Natural killer cell (primary cell): ENCODE results near the gene KRTDAP. TPM values are rescaled to one million over a fixed set of nuclear protein-coding genes. Genes with fewer than 3 reads are reported as not detected.
A peak's percentile ranks its signal among the peaks of the same experiment; 100 is the strongest.

Source experiments
- ATAC-seq, 3 donors: fragments of 150-1000 bp in 2 of 3; fragments of 200-7000 bp in 1 of 3; cut with Tn5 transposase; 1 replicate in 1 of 3; 2 replicates in 2 of 3; pipeline ENCODE4 v1.10.0; 2021; ENCODE audit warnings: mild to moderate bottlenecking in 2 of 3, moderate library complexity in 2 of 3
- DNase-seq, 2 donors: peaks; one replicate each; pipeline versions ENCODE4 v3.0.0 to v3.0.0-alpha.2; 2013 to 2021; ENCODE audit warnings: mixed read lengths in 1 of 2
- H3K27ac ChIP-seq: one replicate; pipeline ENCODE4 v1.5.1; 2013; ENCODE audit warnings: mild to moderate bottlenecking, low read length
- H3K27me3 ChIP-seq: one replicate; pipeline ENCODE4 v1.6.1; 2013; ENCODE audit warnings: low read length; ENCODE audit not compliant: control insufficient read depth, insufficient read depth
- H3K36me3 ChIP-seq: one replicate; pipeline ENCODE4 v1.6.1; 2013; ENCODE audit warnings: low read length; ENCODE audit not compliant: control insufficient read depth, insufficient read depth
- H3K4me1 ChIP-seq: one replicate; pipeline ENCODE4 v1.6.1; 2013; ENCODE audit warnings: low read length; ENCODE audit not compliant: control insufficient read depth, insufficient read depth
- H3K4me3 ChIP-seq: one replicate; pipeline ENCODE4 v1.5.1; 2013; ENCODE audit warnings: low read length
- H3K9me3 ChIP-seq: one replicate; pipeline ENCODE4 v1.6.1; 2013; ENCODE audit warnings: low read length; ENCODE audit not compliant: control insufficient read depth, insufficient read depth
- H3K27ac Mint-ChIP-seq, 2 donors: one replicate each; pipeline ENCODE4 v1.8.0; 2022; ENCODE audit warnings: mild to moderate bottlenecking in 2 of 2, mixed read lengths in 2 of 2, moderate library complexity in 1 of 2
- H3K27me3 Mint-ChIP-seq, 2 donors: one replicate each; pipeline ENCODE4 v1.8.0; 2022; ENCODE audit warnings: low read depth in 2 of 2, mixed read lengths in 2 of 2
- H3K36me3 Mint-ChIP-seq: one replicate; pipeline ENCODE4 v1.8.0; 2022; ENCODE audit warnings: mixed read lengths
- H3K4me1 Mint-ChIP-seq, 2 donors: one replicate each; pipeline ENCODE4 v1.8.0; 2022; ENCODE audit warnings: mixed read lengths in 2 of 2
- H3K4me3 Mint-ChIP-seq: one replicate; pipeline ENCODE4 v1.8.0; 2022; ENCODE audit warnings: mild to moderate bottlenecking, moderate library complexity, mixed read lengths
- H3K9me3 Mint-ChIP-seq, 2 donors: one replicate each; pipeline ENCODE4 v1.8.0; 2022; ENCODE audit warnings: mixed read lengths in 2 of 2
- CTCF ChIP-seq: fragments of 200-600 bp; IDR thresholded peaks from one replicate; pipeline ENCODE4 v1.8.0; 2022; ENCODE audit warnings: antibody characterized with exemption
- WGBS: methylation state at CpG from one replicate; pipeline ENCODE4 v1.1.7; 2013; ENCODE audit warnings: missing lambda C conversion rate; ENCODE audit not compliant: insufficient coverage; 5-methylcytosine and 5-hydroxymethylcytosine counted together
- intact Hi-C: fragments of 100-400 bp; cut with micrococcal nuclease; formaldehyde crosslinking; loops from one replicate; pipeline ENCODE4 v1.14.2; 2022
- total RNA-seq, 4 donors: library from RNA; stranded (reverse); fragments of 120-200 nt in 1 of 4; gene quantifications; one replicate each; pipeline versions ENCODE4 v1.2.3 to v1.2.4, GENCODE V29; 2013 to 2022

Gene KRTDAP
- total RNA-seq, 3 donors from 2014 or later (not counting 1 experiment from before 2014, with no cell fraction given), result not detected

GRCh38 chr19:35495107-35496064 lies 5.1 kb upstream of the KRTDAP start:
- Mint-ChIP-seq H3K9me3 (no peaks in the 10 kb centered on the region), H3K27ac (no peak overlapping the region), H3K27me3 (peaks cover 0 to 14% of the 10 kb centered on the region in 2 donors), H3K4me3 (no peak overlapping the region), H3K4me1 (peaks cover 0 to 10% of the 10 kb centered on the region in 2 donors), H3K36me3 (no peaks in the 10 kb centered on the region)
- Histone ChIP-seq H3K36me3 (no peaks in the 10 kb centered on the region), H3K4me1 (peaks cover 8% of the 10 kb centered on the region), H3K27me3 (no peaks in the 10 kb centered on the region), H3K4me3 (no peak overlapping the region), H3K27ac (no peak overlapping the region), H3K9me3 (no peaks in the 10 kb centered on the region)
- DNase-seq (peak; percentile 55 to 80), ATAC-seq (peak; percentile 90 to 100 (median 99))
- intact Hi-C loops, result loop anchor here (1.0 kb wide), 2 partner anchors 143 to 428 kb away; no protein-coding TSS in a partner anchor
- WGBS, result 32% methylated on average over 30 of the region's 30 CpGs
- peak; percentile 97 for TF ChIP-seq CTCF

DNA sequence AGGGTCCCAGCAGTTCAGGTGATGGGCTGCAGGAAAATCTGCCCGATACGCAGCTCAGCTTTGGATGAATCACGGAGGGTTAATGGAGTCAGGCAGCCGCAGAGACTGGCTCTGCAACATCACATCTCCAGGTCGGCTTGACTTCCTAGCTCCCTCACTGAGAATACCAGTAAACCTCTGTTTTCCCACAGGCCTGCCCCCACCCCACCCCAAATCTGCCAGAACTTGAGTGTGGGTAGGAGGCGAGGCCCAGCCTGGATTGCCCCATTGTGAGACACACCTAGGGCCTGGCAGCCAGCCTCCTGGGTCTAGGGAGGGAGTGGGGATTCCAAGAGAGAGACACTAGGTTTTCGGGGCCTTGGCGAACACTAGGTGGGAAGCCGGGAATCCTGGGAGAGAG lies 3.7 kb upstream of the KRTDAP start:
- no peak overlapping the region for H3K4me3 Mint-ChIP-seq
- H3K4me1 Mint-ChIP-seq, result peaks cover 0 to 10% of the 10 kb centered on the region in 2 donors
- DNase-seq (no peak), ATAC-seq (no peak)
- Histone ChIP-seq H3K36me3 (no peaks in the 10 kb centered on the region), H3K9me3 (no peaks in the 10 kb centered on the region), H3K4me1 (peaks cover 8% of the 10 kb centered on the region), H3K27me3 (no peaks in the 10 kb centered on the region), H3K27ac (no peak overlapping the region), H3K4me3 (no peak overlapping the region)
- H3K9me3 Mint-ChIP-seq, result no peaks in the 10 kb centered on the region
- intact Hi-C loops, result no loop called here
- no peak overlapping the region for H3K27ac Mint-ChIP-seq
- H3K36me3 Mint-ChIP-seq, result no peaks in the 10 kb centered on the region
- no peak for TF ChIP-seq CTCF
- 92% methylated on average over 9 of the region's 9 CpGs for WGBS
- peaks cover 0 to 17% of the 10 kb centered on the region in 2 donors for H3K27me3 Mint-ChIP-seq

GRCh38 chr19:35491836-35492360 lies 1.6 kb upstream of the KRTDAP start:
- no peaks in the 10 kb centered on the region for H3K9me3 ChIP-seq
- no peak overlapping the region for H3K27ac ChIP-seq
- no peaks in the 10 kb centered on the region for H3K9me3 Mint-ChIP-seq
- 84% methylated on average over 9 of the region's 9 CpGs for WGBS
- intact Hi-C loops, result no loop called here
- H3K36me3 ChIP-seq, result no peaks in the 10 kb centered on the region
- H3K36me3 Mint-ChIP-seq, result no peaks in the 10 kb centered on the region
- H3K4me1 Mint-ChIP-seq, result peaks cover 0 to 10% of the 10 kb centered on the region in 2 donors
- no peak for TF ChIP-seq CTCF
- no peak overlapping the region for H3K4me3 Mint-ChIP-seq
- H3K4me3 ChIP-seq, result no peak overlapping the region
- H3K27me3 Mint-ChIP-seq, result peaks cover 1 to 19% of the 10 kb centered on the region in 2 donors
- no peak overlapping the region for H3K27ac Mint-ChIP-seq
- H3K27me3 ChIP-seq, result no peaks in the 10 kb centered on the region
- peaks cover 8% of the 10 kb centered on the region for H3K4me1 ChIP-seq
- DNase-seq (no peak), ATAC-seq (no peak)
